ENCODE data around the gene MICAL3. TPM values are rescaled to one million over a fixed set of nuclear protein-coding genes. Genes with fewer than 3 reads are reported as not detected.

Gene MICAL3
- total RNA-seq, 1 experiment from 2014 or later = 15.2 TPM

DNA sequence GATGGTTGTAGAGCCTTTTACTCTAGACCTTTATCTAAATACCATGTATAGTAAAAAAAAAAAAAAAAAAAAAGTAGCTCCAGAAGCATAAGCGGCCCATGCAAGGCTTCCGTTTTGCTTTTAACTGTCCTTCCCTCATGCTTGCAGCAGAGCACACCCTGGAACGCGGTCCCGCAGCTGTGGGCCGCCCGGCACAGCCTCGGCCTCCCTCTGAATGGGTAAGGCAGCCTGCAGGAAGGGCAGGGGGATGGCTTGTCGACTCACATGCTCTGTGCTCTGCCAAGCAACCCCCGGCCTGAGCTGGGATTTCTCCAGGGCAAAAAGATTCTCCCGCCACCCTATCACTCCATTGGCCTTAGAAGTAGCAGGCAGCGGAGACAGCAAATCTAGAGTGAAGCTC is 148.7 kb downstream of the MICAL3 start:
- DNase-seq (ENCODE audit: extremely low read depth, low read depth) = no peak

- no peak for DNase-seq (ENCODE audit: extremely low read depth, low read depth)
Measured at GRCh38 chr22:17875156-17875555, 149.2 kb downstream of the MICAL3 start.

DNA sequence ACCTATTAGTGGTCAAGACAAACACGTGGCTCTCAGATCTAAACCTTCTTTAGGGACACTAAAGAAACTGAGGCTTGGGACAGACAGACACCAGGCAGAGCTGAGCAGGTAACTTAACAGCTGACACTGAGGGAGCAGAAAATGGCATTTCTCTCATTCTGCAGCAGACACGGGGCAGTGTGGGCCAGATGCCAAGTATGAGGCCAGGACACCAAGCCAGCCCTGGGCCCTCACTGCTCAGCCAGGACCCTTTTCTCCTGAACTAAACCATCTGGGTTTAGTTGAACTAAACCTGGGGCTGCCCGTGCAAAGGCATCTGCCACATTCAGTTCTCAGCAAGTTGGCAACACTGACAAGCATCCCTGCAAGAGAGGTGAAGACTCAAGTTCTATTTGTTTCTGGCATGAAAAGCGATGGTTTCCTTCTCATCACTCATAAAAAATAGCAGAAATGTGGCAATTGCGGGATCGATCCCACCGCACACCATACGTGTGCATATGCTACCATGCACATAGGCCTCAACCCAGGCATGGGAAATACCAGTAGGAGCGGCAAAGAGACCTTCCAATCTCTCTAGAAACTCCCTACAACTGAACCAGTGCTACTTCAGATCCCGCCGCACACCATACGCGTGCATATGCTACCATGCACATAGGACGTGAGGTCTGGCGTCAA is 150.0 kb downstream of the MICAL3 start:
- DNase-seq (ENCODE audit: extremely low read depth, low read depth) = no peak

DNA sequence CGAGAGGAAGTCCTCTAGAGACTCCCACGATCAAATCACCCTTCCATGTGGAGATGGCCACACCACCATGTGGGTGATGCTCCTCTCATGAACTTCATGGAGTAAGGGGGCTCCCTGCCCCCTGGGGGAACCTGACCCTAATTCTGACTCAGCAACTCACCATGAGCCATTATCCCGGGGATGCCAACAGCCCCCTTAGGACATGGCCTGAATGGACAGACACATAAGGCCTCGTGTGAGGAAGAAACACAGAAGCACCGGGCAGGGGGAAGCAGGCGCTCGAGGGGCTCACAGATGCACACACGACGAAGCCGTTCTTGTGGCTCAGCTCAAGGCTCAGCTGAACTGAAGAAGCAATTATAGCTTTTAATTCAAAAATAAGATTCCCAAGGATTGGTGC is 150.6 kb downstream of the MICAL3 start:
- no peak for DNase-seq (ENCODE audit: extremely low read depth, low read depth)

- no peak for DNase-seq (ENCODE audit: extremely low read depth, low read depth)
Measured at GRCh38 chr22:17873116-17873515, 151.2 kb downstream of the MICAL3 start.

GRCh38 chr22:17872471-17872870 is 151.9 kb downstream of the MICAL3 start:
- no peak for DNase-seq (ENCODE audit: extremely low read depth, low read depth)

- DNase-seq (ENCODE audit: extremely low read depth, low read depth) = no peak
Measured at GRCh38 chr22:17871726-17872458, 152.5 kb downstream of the MICAL3 start.

- DNase-seq (ENCODE audit: extremely low read depth, low read depth) = no peak
Measured at GRCh38 chr22:17870407-17870806, 154.0 kb downstream of the MICAL3 start.

DNA sequence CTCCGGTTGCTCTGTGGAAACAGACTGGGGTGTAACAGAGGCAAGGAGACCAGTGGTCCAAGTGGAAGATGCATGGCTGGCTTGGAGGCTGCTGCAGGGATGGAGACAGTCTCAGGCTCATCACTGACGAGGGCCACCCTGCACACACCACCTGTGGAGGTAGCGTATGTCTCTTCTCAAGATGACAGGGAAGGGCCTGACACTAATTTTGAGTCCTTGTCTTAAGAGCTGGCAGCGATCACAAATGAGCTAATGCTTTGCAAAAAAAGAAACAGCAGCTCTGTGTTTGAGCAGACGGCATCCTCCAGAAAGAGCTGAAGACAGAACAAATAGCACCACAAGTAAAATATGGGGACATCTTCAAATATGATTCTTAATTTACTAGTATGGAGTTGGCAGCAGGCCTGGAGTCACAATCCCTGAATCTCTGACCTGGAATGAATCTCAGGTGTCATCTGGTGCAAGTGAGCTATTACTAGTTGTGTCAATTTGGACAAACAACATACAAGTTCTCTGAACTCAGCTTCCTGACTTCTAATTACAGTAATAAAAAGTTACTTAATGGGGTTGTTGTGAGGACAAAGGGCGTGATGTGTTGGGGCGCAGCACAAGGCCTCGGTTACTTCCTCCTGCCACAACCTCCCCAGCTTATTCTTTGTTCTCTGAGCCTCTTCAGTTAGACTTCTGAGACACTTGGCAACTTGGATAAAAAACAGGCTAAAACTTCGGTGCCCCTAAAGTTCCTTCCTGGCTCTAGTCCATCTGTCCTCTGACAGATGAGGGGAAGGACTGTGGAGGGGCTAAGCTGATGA is 154.9 kb downstream of the MICAL3 start:
- no peak for DNase-seq (ENCODE audit: extremely low read depth, low read depth)

- DNase-seq (ENCODE audit: extremely low read depth, low read depth) = no peak
Measured at GRCh38 chr22:17868771-17869170, 155.6 kb downstream of the MICAL3 start.

DNA sequence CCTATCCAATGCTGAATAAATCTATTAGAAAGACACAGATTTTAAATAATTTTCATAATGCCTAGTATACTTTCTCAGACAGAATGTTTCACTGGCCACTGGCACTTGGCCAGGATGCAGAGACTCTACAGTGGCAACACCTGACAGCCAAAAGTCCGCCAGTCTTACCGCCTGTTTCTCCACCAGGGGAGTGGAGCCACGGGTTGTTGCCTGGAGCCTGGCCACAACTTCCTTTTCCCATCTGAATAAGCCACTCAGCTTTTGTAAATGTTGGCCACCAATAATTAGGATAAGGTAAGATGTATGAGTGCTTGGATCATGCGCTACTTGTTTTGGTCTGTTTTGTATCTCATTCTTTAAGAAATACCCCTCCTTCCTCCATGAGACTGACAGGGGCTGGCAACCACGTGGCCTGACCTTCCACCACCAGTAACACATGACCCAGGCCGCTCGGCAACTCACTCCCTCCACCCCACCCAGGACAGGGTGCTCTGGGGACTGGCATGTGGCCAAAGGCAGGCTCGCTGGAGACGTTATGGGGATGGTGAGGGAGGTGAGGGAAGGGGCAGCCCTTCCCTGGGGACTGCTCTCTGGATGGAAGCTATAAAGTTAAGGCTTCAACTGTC is 157.1 kb downstream of the MICAL3 start:
- DNase-seq (ENCODE audit: extremely low read depth, low read depth) = no peak

DNA sequence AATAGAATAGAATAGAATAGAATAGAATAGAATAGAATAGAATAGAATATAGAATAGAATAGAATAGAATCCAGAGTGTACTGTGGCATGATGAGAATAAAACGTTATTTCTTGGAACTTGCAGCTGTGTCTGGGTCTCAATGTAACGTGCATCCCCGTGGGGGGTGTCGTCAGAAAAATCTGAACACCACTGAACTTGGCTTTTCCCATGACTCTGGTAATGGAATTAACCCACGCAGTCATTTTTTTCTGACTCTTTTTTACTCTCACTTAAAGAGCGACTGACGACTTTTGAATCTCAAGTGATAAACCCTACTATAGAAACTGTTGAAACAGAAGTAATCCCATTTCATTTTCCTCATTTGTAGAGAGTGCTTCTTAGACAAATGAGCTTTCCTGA is 157.7 kb downstream of the MICAL3 start:
- DNase-seq (ENCODE audit: extremely low read depth, low read depth) = no peak

- no peak for DNase-seq (ENCODE audit: extremely low read depth, low read depth)
Measured at GRCh38 chr22:17866127-17866526, 158.2 kb downstream of the MICAL3 start.

- no peak for DNase-seq (ENCODE audit: extremely low read depth, low read depth)
Measured at GRCh38 chr22:17865183-17866055, 158.9 kb downstream of the MICAL3 start.

GRCh38 chr22:17864398-17865182 is 159.8 kb downstream of the MICAL3 start:
- no peak for DNase-seq (ENCODE audit: extremely low read depth, low read depth)

GRCh38 chr22:17862646-17863181 is 161.6 kb downstream of the MICAL3 start:
- DNase-seq (ENCODE audit: extremely low read depth, low read depth) = no peak

GRCh38 chr22:17861909-17862308 is 162.5 kb downstream of the MICAL3 start:
- DNase-seq (ENCODE audit: extremely low read depth, low read depth) = no peak

DNA sequence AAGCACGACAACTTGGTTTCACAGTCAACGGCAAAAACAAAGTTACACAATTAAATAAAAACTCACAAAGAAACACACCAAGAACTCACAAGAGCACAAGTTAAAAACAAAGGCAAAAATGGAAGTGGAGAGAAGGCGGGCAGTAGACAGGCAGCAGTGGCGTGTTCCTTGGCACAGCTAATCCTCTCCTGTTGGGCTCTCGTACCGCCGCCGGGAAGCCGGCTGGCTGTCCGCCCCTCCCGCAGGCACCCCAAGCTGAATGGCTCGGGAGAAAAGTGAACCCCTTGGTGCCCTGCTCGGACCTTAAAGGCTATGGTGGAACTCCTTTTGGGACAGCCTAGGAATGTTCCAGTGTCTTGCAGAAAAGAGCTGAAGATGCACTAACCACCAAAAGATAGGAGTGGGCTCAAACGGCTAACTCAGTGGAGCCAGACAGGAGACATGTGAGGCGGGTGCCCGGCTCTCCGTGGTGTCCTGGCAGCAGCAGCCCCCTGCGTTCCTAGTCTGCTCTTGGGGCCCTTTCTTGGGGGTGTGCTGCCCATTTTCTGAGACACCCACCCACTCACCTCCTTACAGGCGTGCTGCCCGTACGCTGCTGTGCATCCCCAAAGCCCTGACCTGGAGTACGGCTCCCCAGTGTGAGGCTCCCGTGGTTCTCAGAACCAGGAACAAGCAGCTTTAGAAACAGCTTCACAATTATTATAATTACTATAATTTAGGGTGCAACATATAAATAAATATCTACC is 164.0 kb downstream of the MICAL3 start:
- no peak for DNase-seq (ENCODE audit: extremely low read depth, low read depth)
